Left cardiac atrium (tissue), 4 donors: Measurements from ENCODE around the gene CDNF. TPM values are rescaled to one million over a fixed set of nuclear protein-coding genes. Genes with fewer than 3 reads are reported as not detected.
A peak's percentile ranks its signal among the peaks of the same experiment; 100 is the strongest.

Experiments used
- ATAC-seq, 2 donors: fragments of 200-7000 bp; cut with Tn5 transposase; one replicate each; pipeline ENCODE4 v1.9.1; 2020; ENCODE audit warnings: mild to moderate bottlenecking in 2 of 2, moderate library complexity in 2 of 2
- DNase-seq: peaks from one replicate; pipeline ENCODE4 v3.0.0-alpha.2; 2020
- intact Hi-C, 2 donors: fragments of 100-400 bp; cut with DNase I; formaldehyde crosslinking; loops; one replicate each; pipeline versions ENCODE4 v1.14.1 to v1.15.1; 2022 to 2023
- total RNA-seq, 2 donors: library from RNA; stranded (reverse); fragmentation: NEBNext Ultra II Directional; extraction: Animal tissue kit (Norgen Biotek cat#: 25700); gene quantifications; one replicate each; pipeline ENCODE4 v1.2.1, GENCODE V29; 2021
- donor health status: DM: no; HTN: yes; CAD: no.
- donor health status: DM: no; HTN: yes; CAD: no; lungs with severe emphysema.
- donor health status: DM: yes; HTN: yes; CAD: no.
- donor health status: Dilated cardiomyopathy.

The CDNF gene
- total RNA-seq, 2 donors from 2014 or later = 1.3 to 1.6 TPM

- intact Hi-C loops = no loop called here
- no peak for ATAC-seq
- DNase-seq = no peak
Measured at GRCh38 chr10:14812271-14812670, 25.6 kb downstream of the CDNF start.

GRCh38 chr10:14810969-14811953, 26.6 kb downstream of the CDNF start:
- DNase-seq (no peak), ATAC-seq (no peak)
- intact Hi-C loops = no loop called here

GRCh38 chr10:14806318-14806717, 31.5 kb downstream of the CDNF start:
- ATAC-seq (no peak), DNase-seq (no peak)
- intact Hi-C loops = no loop called here

GRCh38 chr10:14803827-14804226, 34.0 kb downstream of the CDNF start:
- intact Hi-C loops = no loop called here
- DNase-seq = no peak
- no peak for ATAC-seq

- intact Hi-C loops = no loop called here
- DNase-seq (no peak), ATAC-seq (peak in 1 of 2 donors; percentile 64)
Measured at GRCh38 chr10:14801723-14802122, 36.1 kb downstream of the CDNF start.

- intact Hi-C loops = no loop called here
Measured at GRCh38 chr10:14800397-14800796, 37.4 kb downstream of the CDNF start.

GRCh38 chr10:14798636-14799035, 39.2 kb downstream of the CDNF start:
- no peak for ATAC-seq
- DNase-seq = no peak
- intact Hi-C loops = no loop called here

More at GRCh38 chr10:14800397-14800796, 37.4 kb downstream of the CDNF start:
- ATAC-seq (no peak), DNase-seq (no peak)

GRCh38 chr10:14787938-14788337, 49.9 kb downstream of the CDNF start:
- DNase-seq (no peak), ATAC-seq (no peak)

GRCh38 chr10:14784459-14785055, 53.3 kb downstream of the CDNF start:
- no peak for DNase-seq
- ATAC-seq = no peak
- intact Hi-C loops = no loop called here

More at GRCh38 chr10:14787938-14788337, 49.9 kb downstream of the CDNF start:
- intact Hi-C loops = no loop called here

GRCh38 chr10:14782691-14783363, 55.0 kb downstream of the CDNF start:
- intact Hi-C loops = no loop called here
- DNase-seq (no peak), ATAC-seq (peak; percentile 23 to 31)

- ATAC-seq = no peak
- intact Hi-C loops = no loop called here
- DNase-seq = no peak
Measured at GRCh38 chr10:14781763-14782162, 56.1 kb downstream of the CDNF start.

GRCh38 chr10:14779001-14779651, 58.7 kb downstream of the CDNF start:
- DNase-seq = no peak
- ATAC-seq = peak; percentile 50 to 56
- intact Hi-C loops = no loop called here

- intact Hi-C loops = no loop called here
Measured at GRCh38 chr10:14776546-14776945, 61.3 kb downstream of the CDNF start.

GRCh38 chr10:14775656-14776055, 62.2 kb downstream of the CDNF start:
- intact Hi-C loops = no loop called here
- DNase-seq (no peak), ATAC-seq (no peak)

More at GRCh38 chr10:14776546-14776945, 61.3 kb downstream of the CDNF start:
- DNase-seq = no peak
- no peak for ATAC-seq

- intact Hi-C loops = no loop called here
- ATAC-seq (no peak), DNase-seq (no peak)
Measured at GRCh38 chr10:14774797-14775196, 63.0 kb downstream of the CDNF start, which contains the start of gene FAM107B. Gene FAM107B (minus strand): TSS chr10:14774897. CDS start chr10:14774663, 234 bp downstream.

GRCh38 chr10:14774214-14774580, 63.6 kb downstream of the CDNF start:
- intact Hi-C loops = no loop called here
- ATAC-seq = no peak
- DNase-seq = no peak

GRCh38 chr10:14773551-14774213, 64.2 kb downstream of the CDNF start:
- DNase-seq (no peak), ATAC-seq (no peak)
- intact Hi-C loops = no loop called here

- DNase-seq (peak; percentile 39), ATAC-seq (peak in 1 of 2 donors; percentile 38)
- intact Hi-C loops = no loop called here
Measured at GRCh38 chr10:14772399-14772798, 65.4 kb downstream of the CDNF start.

GRCh38 chr10:14770927-14771326, 66.9 kb downstream of the CDNF start:
- DNase-seq (no peak), ATAC-seq (no peak)
- intact Hi-C loops = no loop called here
